ENCODE data around the gene ZSCAN21.

Gene ZSCAN21

GRCh38 chr7:100033526-100033925 is 16.0 kb upstream of the ZSCAN21 start:
- TF ChIP-seq ZFX (IDR thresholded peaks at IDR 0.05) = no peak
- TF ChIP-seq, protein P1, sequence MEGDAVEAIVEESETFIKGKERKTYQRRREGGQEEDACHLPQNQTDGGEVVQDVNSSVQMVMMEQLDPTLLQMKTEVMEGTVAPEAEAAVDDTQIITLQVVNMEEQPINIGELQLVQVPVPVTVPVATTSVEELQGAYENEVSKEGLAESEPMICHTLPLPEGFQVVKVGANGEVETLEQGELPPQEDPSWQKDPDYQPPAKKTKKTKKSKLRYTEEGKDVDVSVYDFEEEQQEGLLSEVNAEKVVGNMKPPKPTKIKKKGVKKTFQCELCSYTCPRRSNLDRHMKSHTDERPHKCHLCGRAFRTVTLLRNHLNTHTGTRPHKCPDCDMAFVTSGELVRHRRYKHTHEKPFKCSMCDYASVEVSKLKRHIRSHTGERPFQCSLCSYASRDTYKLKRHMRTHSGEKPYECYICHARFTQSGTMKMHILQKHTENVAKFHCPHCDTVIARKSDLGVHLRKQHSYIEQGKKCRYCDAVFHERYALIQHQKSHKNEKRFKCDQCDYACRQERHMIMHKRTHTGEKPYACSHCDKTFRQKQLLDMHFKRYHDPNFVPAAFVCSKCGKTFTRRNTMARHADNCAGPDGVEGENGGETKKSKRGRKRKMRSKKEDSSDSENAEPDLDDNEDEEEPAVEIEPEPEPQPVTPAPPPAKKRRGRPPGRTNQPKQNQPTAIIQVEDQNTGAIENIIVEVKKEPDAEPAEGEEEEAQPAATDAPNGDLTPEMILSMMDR (conservative IDR thresholded peaks at IDR 0.05) = no peak
- H3K27ac ChIP-seq = no peak overlapping the region

- no peak overlapping the region for H3K27ac ChIP-seq
- no peak for TF ChIP-seq ZFX (IDR thresholded peaks at IDR 0.05)
- TF ChIP-seq, protein P1 (conservative IDR thresholded peaks at IDR 0.05) = no peak
These were observed 14.6 kb upstream of the ZSCAN21 start for GRCh38 chr7:100034871-100035510.

DNA sequence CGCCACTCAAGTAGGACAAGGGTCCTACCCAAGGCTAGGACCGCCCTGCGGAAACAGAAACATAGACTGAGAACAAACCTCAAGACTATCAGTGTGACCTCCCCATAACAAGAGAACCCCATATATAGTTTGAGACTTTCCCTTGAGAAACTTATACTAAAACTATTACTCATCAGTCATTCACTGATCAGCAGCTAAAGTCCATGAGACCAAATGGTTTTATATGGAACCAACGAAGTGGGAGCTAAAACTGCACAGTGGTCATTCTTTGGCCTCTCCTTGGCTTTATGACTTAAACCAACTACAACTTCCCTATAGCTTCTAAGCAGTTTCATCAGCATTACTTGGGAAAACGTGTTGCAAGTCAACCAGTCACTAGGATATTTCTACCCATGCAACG is 13.7 kb upstream of the ZSCAN21 start:
- H3K27ac ChIP-seq = no peak overlapping the region
- TF ChIP-seq ZFX (IDR thresholded peaks at IDR 0.05) = no peak
- TF ChIP-seq, protein P1 (conservative IDR thresholded peaks at IDR 0.05) = no peak

GRCh38 chr7:100038326-100038725 is 11.2 kb upstream of the ZSCAN21 start:
- no peak overlapping the region for H3K27ac ChIP-seq
- no peak for TF ChIP-seq ZFX (IDR thresholded peaks at IDR 0.05)
- TF ChIP-seq, protein P1 (conservative IDR thresholded peaks at IDR 0.05) = no peak

- TF ChIP-seq, protein P1 (conservative IDR thresholded peaks at IDR 0.05) = no peak
- no peak for TF ChIP-seq ZFX (IDR thresholded peaks at IDR 0.05)
- no peak overlapping the region for H3K27ac ChIP-seq
These were observed 9.0 kb upstream of the ZSCAN21 start for GRCh38 chr7:100040575-100040974.

- H3K27ac ChIP-seq = no peak overlapping the region
- TF ChIP-seq, protein P1 (conservative IDR thresholded peaks at IDR 0.05) = peak; percentile 50
- no peak for TF ChIP-seq ZFX (IDR thresholded peaks at IDR 0.05)
These were observed 4.9 kb upstream of the ZSCAN21 start for GRCh38 chr7:100044718-100045117.

DNA sequence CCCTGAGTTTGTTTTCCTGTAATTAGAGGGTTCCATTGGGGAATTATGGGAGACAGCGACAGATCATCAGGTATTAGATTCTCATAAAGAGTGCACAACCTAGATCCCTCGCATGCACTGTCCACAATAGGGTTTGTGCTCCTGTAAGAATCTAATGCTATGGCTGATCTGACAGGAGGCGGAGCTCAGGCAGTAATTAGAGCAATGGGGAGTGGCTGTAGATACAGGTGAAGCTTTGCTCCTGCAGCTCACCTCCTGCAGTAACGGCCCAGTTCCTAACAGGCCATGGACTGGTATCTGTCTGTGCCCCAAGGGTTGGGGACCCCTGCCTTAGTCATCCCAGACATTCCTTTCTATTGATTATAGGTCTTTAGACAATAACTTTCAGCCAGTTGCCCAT is 894 bp upstream of the ZSCAN21 start:
- no peak overlapping the region for H3K27ac ChIP-seq

More for the DNA sequence above, 894 bp upstream of the ZSCAN21 start:
- TF ChIP-seq, protein P1 (conservative IDR thresholded peaks at IDR 0.05) = no peak
- no peak for TF ChIP-seq ZFX (IDR thresholded peaks at IDR 0.05)
